ENCODE measurements around the gene KAT2A. TPM values are rescaled to one million over a fixed set of nuclear protein-coding genes. Genes with fewer than 3 reads are reported as not detected.

The KAT2A gene
- total and polyA plus RNA-seq, 2 donors from 2014 or later = 38.6 TPM

GRCh38 chr17:42118545-42118944 lies 2.6 kb downstream of the KAT2A start:
- H3K4me3 ChIP-seq (ENCODE audit: low read length in 3 of 3) = no peak overlapping the region
- peaks cover 0 to 9% (median 2%) of the 10 kb centered on the region in 3 donors for H3K36me3 ChIP-seq (ENCODE audit: control insufficient read depth in 2 of 3, insufficient read depth in 3 of 3, low read length in 3 of 3)
- no peak overlapping the region for H3K9ac ChIP-seq (ENCODE audit: low read length in 3 of 3)
- no peaks in the 10 kb centered on the region for H3K9me3 ChIP-seq (ENCODE audit: control insufficient read depth in 2 of 3, insufficient read depth in 1 of 3, low read length in 3 of 3)
- FAIRE-seq = no peak
- no peak for DNase-seq
- H3K4me1 ChIP-seq (ENCODE audit: control insufficient read depth in 2 of 3, insufficient read depth in 2 of 3, low read depth in 1 of 3, low read length in 3 of 3) = peaks cover 0 to 9% (median 6%) of the 10 kb centered on the region in 3 donors
- no peak overlapping the region for H3K27ac ChIP-seq (ENCODE audit: low read depth in 2 of 2, low read length in 2 of 2)
- TF ChIP-seq, protein P1, sequence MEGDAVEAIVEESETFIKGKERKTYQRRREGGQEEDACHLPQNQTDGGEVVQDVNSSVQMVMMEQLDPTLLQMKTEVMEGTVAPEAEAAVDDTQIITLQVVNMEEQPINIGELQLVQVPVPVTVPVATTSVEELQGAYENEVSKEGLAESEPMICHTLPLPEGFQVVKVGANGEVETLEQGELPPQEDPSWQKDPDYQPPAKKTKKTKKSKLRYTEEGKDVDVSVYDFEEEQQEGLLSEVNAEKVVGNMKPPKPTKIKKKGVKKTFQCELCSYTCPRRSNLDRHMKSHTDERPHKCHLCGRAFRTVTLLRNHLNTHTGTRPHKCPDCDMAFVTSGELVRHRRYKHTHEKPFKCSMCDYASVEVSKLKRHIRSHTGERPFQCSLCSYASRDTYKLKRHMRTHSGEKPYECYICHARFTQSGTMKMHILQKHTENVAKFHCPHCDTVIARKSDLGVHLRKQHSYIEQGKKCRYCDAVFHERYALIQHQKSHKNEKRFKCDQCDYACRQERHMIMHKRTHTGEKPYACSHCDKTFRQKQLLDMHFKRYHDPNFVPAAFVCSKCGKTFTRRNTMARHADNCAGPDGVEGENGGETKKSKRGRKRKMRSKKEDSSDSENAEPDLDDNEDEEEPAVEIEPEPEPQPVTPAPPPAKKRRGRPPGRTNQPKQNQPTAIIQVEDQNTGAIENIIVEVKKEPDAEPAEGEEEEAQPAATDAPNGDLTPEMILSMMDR (IDR thresholded peaks at IDR 0.05; ENCODE audit: borderline replicate concordance, extremely low read depth, insufficient read depth) = peak; percentile 37
- intact Hi-C loops (cut with DNase I) = loop anchor here (5.0 kb wide), 1 partner anchor 156 kb away; no protein-coding TSS in a partner anchor
- no peaks in the 10 kb centered on the region for H3K27me3 ChIP-seq (ENCODE audit: control insufficient read depth, insufficient read depth, low read length)

DNA sequence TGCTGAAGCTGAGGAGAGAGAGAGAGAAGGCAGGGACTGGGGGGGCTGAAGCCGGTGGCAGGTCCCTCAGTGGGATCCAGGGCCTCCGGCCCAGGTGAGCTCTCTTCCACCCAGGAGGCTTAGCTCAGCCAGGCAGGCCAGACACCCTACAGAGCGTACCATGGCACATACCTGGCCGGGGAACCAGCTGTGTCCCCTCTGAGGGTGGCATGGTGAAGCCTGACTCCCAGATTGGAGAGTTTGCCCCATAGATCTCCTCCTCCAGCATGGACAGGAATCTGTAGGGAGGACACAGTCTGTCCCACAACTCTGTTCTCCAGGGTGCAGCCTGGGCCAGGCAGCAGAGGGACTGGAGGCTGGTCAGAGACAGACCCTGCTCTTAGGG lies 3.0 kb downstream of the KAT2A start:
- no peak overlapping the region for H3K4me3 ChIP-seq (ENCODE audit: low read length in 3 of 3)
- intact Hi-C loops (cut with DNase I) = loop anchor here (5.0 kb wide), 1 partner anchor 156 kb away; no protein-coding TSS in a partner anchor
- no peak overlapping the region for H3K27ac ChIP-seq (ENCODE audit: low read depth in 2 of 2, low read length in 2 of 2)
- peaks cover 0 to 9% (median 2%) of the 10 kb centered on the region in 3 donors for H3K36me3 ChIP-seq (ENCODE audit: control insufficient read depth in 2 of 3, insufficient read depth in 3 of 3, low read length in 3 of 3)
- DNase-seq = no peak
- no peak for FAIRE-seq
- H3K4me1 ChIP-seq (ENCODE audit: control insufficient read depth in 2 of 3, insufficient read depth in 2 of 3, low read depth in 1 of 3, low read length in 3 of 3) = peaks cover 0 to 10% (median 7%) of the 10 kb centered on the region in 3 donors
- H3K9ac ChIP-seq (ENCODE audit: low read length in 3 of 3) = no peak overlapping the region
- H3K9me3 ChIP-seq (ENCODE audit: control insufficient read depth in 2 of 3, insufficient read depth in 1 of 3, low read length in 3 of 3) = no peaks in the 10 kb centered on the region
- H3K27me3 ChIP-seq (ENCODE audit: control insufficient read depth, insufficient read depth, low read length) = no peaks in the 10 kb centered on the region
- TF ChIP-seq, protein P1 (IDR thresholded peaks at IDR 0.05; ENCODE audit: borderline replicate concordance, extremely low read depth, insufficient read depth) = no peak

GRCh38 chr17:42117397-42118125 lies 3.6 kb downstream of the KAT2A start:
- no peak for DNase-seq

More at GRCh38 chr17:42117397-42118125, 3.6 kb downstream of the KAT2A start:
- no peak for FAIRE-seq
- H3K27ac ChIP-seq (ENCODE audit: low read depth in 2 of 2, low read length in 2 of 2) = no peak overlapping the region
- H3K27me3 ChIP-seq (ENCODE audit: control insufficient read depth, insufficient read depth, low read length) = no peaks in the 10 kb centered on the region
- no peak overlapping the region for H3K9ac ChIP-seq (ENCODE audit: low read length in 3 of 3)
- H3K9me3 ChIP-seq (ENCODE audit: control insufficient read depth in 2 of 3, insufficient read depth in 1 of 3, low read length in 3 of 3) = no peaks in the 10 kb centered on the region
- intact Hi-C loops (cut with DNase I) = loop anchor here (5.0 kb wide), 1 partner anchor 155 kb away; no protein-coding TSS in a partner anchor
- H3K36me3 ChIP-seq (ENCODE audit: control insufficient read depth in 2 of 3, insufficient read depth in 3 of 3, low read length in 3 of 3) = peaks cover 0 to 9% (median 2%) of the 10 kb centered on the region in 3 donors
- TF ChIP-seq, protein P1 (IDR thresholded peaks at IDR 0.05; ENCODE audit: borderline replicate concordance, extremely low read depth, insufficient read depth) = no peak
- peaks cover 0 to 14% (median 12%) of the 10 kb centered on the region in 3 donors for H3K4me1 ChIP-seq (ENCODE audit: control insufficient read depth in 2 of 3, insufficient read depth in 2 of 3, low read depth in 1 of 3, low read length in 3 of 3)
- no peak overlapping the region for H3K4me3 ChIP-seq (ENCODE audit: low read length in 3 of 3)
